CD4-positive, alpha-beta T cell treated with Interleukin-15 for 4 hours (primary cell): ENCODE measurements around the gene HTRA2.

Experiments
- DNase-seq: peaks from one replicate; pipeline ENCODE4 v3.0.0-alpha.2; 2020; ENCODE audit warnings: low spot score

The HTRA2 gene

DNA sequence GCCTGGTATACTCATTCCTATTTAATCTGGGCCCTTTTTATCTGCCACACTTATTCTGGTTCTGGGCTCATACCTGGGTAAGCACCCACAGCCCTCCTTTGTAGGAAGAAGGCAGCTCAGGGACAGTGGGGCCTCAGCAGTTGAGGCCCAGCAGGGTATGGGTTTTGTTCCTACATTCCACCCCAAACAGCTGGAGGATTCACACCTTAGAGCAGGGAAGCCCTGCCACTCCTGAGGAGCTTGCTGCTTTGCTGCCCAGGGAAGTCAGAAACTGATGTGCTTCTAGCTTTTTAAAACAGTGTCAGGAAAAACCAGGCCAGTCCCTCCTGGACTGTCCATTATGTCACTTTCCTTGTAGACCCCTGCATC, 29.2 kb upstream of the HTRA2 start:
- no peak for DNase-seq

GRCh38 chr2:74501335-74502071, 28.2 kb upstream of the HTRA2 start:
- no peak for DNase-seq

DNA sequence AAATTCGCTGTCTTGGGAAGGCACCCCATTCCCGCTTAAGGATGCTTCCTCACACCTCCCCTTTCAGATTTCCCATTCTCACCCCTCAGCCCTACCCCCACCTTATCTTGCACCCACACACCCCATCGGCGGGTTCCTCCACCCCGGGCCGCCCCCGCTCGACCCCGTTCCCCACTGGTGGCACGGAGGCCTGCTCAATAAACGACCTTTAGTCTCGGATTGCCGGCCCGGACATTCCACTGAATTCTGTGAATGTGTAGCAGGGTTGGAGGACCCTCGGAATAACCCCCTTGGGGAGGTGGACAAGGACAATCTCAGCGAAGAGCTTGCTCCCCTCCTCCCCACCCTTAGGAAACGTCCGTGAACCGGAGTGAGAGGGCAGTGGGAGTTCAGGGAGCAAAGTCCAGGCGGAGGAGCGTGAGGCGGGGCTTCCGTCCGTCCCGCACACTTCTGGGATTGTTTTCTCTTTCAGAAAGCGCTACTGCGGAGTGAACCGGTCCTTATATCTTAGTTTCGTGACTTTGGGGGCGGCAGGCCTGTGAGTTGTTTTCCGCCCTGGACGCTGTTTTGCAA, 27.5 kb upstream of the HTRA2 start:
- DNase-seq, result no peak

DNA sequence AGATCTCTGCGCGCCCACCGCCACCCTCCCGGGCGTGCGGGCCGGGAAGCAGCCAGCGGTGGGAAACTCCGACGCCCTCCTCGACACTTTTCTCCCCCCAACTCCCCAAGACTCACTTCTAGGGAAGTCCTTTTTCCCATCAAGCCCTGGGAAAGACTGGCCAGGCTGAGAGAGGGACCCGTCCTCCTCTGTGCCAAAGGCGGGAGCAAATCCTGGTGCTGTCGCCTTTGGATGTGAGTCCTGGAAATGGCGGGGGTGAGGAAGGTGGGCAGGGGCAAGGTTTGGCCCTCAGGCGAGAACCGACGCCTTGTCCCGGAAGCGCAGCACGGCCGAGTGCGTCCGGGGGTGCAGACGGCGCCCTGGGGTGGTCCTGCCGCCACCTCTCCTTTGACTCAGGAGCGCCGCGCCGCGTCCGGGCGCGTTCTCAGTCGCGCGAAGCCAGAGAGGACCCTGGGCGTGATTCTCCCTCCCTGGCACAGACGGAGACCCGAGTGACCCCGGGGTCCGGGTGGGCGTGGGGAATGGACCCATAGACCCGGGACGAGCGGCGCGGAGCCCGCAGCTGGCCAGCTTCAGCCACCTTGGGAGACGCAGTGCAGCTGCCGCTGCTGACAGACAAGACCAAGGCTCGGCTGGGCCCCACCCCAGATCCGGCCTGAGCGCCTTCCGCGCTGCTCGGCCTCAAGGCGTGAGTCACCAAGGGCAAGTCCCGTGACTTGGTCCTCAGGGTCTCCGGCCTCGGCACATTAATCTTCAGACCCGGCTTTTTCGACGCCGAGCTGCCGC, 26.8 kb upstream of the HTRA2 start:
- peak; percentile 56 for DNase-seq

DNA sequence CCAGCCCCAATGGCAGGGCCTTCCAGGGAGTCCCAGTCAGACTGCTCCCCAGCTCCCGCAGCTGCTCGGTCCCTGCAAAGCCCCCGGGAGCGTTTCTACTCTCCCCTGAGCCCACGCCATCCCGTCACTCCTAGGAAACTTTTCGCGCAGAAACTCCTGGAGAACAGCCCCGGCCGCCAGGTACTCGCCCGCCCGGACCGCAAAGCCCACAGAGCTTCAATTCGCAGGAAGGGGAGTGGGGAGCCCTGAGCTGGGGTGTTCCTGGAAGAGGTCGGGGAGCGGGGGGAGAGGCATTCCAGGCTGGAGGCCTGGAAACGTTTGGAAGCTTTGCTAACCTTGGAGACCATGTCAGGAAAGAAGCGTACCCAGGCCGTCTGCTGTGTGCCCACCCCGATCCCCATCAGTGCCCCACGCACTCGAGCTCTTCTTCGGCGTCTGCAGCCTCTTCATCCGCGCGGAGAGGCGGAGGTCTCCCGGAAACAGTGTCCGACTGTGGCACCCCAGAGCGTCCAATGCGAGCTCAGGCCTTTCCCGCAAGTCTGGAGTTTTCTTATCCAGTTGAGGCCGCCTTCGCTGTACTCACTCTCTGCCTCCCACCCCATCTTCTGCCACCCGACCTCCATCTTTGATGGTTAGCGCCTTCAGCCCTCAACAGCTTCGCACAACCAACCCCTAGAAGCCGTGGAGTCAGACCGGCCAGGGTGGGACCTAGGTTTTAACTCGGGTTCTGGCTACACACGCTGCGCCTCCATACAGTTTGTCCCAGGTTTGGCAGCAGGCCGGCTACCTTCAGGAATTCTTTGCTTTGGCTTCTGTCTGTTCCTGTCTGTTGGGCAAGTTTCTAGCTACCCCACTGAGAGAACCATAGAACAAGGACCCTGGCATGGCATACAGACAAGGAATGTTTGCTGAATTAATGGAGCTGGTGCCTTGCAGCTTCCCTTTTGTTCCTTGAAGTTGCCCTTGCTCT, 25.9 kb upstream of the HTRA2 start:
- no peak for DNase-seq

- DNase-seq, result no peak
Observed at GRCh38 chr2:74504591-74504990, 25.1 kb upstream of the HTRA2 start.

GRCh38 chr2:74505448-74506246, 24.1 kb upstream of the HTRA2 start:
- no peak for DNase-seq

DNA sequence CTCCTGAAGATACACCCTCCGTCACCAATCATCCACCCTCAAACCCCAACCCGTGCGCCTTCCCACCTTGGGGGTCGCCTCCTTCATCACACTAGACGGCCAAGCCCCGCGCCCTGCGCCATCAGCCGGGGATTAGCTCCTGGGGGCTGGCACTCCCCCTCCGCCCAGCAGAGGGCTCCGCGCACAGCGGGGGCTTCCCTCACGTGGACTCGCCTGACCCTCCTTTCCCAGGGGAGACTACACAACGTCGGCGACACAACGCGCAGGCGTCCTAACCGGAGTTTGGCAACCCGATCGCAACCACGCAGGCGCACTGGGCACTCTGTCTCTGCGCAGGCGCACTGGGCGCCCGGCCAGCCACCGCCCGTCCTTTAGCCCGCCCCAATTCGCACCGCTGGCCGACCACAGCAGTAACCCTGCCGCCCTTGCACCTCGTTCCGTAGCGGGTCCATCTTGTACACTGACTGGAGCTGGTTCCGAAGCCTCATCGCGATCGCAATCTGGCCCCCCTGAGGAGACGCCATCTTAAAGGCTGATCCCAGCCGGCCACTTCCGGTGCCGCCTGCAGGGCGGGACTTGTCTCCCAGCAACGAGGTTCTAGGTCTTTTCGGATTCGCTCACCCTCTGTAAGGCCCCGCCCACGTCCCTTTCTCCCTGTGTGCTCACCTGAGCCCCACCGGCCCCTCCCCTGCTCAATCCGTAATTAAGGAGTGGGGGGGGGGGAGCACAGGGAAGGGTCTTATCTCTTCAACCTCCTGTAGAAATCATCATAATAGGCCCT, 22.4 kb upstream of the HTRA2 start, which contains the start of gene PCGF1:
Gene PCGF1, minus strand, starts transcription at position 551 of the 781 bp plus-strand sequence. Its CDS starts 27 bp downstream, at position 524.
- peak; percentile 98 for DNase-seq

- no peak for DNase-seq
Observed at GRCh38 chr2:74507926-74508520, 21.7 kb upstream of the HTRA2 start.

- no peak for DNase-seq
Observed at GRCh38 chr2:74510272-74510671, 19.5 kb upstream of the HTRA2 start.

DNA sequence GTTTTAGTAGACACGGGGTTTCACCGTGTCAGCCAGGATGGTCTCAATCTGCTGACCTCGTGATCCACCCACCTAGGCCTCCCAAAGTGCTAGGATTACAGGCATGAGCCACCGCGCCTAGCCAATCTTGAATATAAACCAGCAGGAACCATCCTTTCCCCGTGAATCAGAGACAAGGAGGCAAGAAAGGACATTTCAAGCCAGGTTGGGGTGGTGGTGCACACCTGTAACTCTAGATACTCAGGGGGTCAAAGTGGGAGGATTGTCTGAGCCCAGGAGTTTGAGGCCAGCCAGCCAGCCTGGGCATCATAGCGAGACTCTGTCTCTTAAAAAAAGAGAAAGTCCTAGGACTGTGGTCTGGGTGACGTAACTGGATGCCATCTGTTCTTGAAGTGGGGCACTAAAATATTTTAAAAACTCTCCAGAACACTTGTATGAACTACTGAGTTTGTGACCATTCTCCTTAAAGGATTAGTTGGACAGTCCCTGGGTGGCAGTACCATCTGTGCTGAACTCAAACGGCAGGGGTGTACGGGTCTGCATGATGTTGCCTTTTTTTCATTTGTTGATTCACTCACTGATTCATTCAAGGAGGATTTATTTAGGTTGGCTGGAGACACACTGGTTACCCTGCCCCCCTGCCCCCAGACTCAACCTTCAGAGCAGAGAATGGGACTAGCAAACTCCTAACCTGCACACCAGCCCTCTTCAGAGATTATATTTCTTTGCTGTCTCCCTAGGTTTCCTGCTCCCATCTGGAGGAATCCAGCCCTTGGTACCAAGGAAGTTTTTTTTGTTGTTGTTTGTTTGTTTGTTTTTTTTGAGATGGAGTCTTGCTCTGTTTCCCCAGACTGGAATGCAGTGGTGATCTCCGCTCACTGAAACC, 18.4 kb upstream of the HTRA2 start:
- DNase-seq, result no peak

DNA sequence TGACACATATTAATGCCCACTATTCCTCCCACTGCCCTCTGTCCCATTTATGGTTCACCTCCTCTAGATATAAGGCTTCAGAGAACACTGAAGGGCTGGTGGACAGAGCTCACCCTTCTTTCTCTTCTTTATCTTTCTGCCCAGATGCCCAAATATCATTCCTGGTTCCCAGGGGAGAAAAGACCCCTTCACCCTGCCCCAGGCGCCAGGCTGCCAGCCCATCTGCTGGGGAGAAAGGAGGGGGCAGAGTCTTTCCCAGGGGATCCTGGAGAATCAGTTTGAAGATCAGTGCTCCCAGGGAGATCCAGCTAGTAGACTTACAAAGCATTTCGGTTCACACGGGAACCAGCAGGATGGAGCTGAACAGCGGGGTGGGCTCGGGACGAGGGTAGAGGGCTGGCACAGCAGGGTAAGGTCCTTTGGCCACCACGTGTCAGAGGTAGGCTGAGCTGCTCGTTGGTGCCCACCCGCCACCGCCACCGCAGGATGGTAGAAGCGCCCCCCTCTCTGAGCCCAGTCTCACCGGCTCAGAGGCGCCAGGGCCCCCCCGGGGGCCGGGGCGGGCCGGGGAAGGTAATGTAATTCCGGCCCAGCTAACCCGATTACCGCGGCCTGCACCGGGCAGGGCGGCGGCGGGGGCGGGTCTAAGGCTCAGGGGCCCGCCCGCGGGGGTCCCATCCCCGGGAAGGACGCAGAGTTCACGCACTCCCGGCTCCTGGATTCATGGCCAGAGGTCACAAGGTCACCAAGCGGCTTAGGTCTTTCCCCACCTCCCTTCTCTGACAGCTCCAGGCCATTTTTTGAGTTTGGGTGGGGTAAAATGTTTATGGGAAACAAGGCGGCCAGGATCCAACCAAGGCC, 16.8 kb upstream of the HTRA2 start:
- DNase-seq, result no peak

DNA sequence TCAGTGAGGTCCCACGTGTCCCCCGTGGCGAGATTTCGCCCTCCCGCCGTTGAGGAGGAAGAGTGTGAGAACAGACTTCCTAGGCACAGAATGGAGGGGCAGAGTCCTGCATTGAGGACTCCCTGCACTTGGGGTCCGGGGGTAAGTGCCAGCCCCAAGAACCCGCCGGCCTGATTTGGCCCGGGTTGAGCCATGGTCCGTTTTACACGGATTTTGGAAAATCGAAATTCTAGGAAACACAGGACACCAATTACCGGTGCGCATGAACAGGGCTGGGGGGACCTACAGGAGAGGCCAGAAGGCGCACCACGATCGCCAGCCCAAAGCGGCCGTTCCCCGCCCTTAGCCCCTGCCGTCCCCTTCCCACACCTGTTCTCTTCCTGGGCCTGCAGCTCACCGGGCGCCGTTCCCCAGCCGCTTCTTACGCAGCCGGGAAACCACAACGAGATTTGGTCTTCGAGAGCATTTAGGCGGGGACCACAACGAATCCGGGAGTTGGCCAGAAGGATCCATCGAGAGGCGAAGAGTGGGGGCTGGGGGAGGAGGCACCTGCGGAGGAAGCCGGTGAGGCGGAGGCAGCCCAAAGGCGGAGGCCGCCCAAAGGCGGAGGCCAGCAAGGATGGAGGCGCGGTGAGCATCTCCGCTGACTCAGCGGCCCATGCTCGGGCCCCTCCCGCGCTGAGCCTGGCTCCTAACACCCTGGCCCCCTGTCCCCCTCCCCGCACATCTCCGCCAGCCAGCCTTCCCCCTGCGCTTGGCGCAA, 15.9 kb upstream of the HTRA2 start:
- peak; percentile 31 for DNase-seq

DNA sequence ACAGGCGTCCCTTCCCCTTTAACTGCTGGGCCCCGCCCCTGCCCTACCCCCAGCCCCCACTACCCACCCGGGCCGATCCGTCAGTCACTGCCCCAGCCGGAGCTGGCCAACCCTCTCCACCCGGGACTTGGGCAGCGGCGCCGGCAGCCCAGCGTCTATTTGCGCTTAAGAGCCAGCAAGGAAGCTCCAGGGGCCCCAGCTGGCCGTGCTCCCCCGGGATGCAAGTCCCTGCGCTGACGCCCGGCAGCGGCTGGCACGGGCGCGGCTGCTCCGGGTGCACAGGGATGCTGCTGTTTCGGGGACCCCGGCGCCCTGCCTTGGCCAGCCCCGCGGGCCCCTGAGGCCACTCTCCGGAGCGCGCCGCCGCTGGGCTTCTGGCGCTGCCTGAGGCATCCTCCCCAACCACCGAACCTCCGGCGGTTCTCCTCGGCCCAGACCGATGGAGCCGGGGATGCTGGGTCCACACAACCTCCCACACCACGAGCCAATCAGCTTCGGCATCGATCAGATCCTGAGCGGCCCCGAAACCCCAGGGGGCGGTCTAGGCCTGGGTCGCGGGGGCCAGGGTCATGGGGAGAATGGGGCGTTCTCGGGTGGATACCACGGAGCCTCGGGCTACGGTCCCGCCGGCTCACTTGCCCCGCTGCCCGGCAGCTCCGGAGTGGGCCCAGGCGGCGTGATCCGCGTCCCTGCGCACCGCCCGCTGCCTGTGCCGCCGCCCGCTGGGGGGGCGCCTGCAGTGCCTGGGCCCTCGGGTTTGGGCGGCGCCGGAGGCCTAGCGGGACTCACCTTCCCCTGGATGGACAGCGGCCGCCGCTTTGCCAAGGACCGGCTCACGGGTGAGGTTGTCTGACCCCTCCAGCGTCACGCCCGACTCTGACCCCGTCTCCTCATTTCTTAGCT, 15.1 kb upstream of the HTRA2 start, which contains the start of gene TLX2:
Gene TLX2, plus strand, starts transcription at position 83 of the 903 bp plus-strand sequence. Its CDS starts 357 bp downstream, at position 440.
- DNase-seq, result no peak

GRCh38 chr2:74515271-74515980, 14.3 kb upstream of the HTRA2 start:
- no peak for DNase-seq
